K562 treated with DMSO at 1 percent for 24 hours (cell line): ENCODE measurements around the gene OR2T12. TPM values are rescaled to one million over a fixed set of nuclear protein-coding genes. Genes with fewer than 3 reads are reported as not detected.

Source experiments
- total RNA-seq: library from RNA; unstranded; fragments of 300-600 nt; gene quantifications from 2 replicates; pipeline ENCODE4 v1.2.3, GENCODE V29; 2022; ENCODE audit warnings: low read depth; ENCODE audit not compliant: insufficient read depth

The OR2T12 gene
- total RNA-seq: not detected in 2 replicates

GRCh38 chr1:248303324-248303723 lies at the start of gene OR2T12:
Gene OR2T12 (minus strand): TSS chr1:248303424. CDS start chr1:248295578, 7,846 bp downstream.

DNA sequence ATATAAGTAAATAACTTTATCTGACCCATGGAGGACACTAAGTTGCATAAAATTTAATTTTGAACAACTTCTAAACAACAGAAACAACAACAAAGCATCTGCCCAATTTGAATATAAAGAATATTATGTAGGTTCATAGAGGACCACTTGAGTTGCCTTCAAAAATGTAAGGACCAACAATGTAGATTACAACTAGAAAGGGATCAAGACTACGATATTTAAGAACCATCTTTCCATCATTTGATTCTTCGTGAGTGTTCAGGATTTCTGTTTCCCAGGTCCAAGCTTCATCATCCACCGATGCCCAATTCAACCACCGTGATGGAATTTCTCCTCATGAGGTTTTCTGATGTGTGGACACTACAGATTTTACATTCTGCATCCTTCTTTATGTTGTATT lies 45.3 kb upstream of the OR2T12 start, which contains the start of gene OR14C36:
TSS of gene OR14C36 (plus strand) at position 301 of the 400 bp plus-strand sequence. CDS start at position 301, 0 bp downstream.

DNA sequence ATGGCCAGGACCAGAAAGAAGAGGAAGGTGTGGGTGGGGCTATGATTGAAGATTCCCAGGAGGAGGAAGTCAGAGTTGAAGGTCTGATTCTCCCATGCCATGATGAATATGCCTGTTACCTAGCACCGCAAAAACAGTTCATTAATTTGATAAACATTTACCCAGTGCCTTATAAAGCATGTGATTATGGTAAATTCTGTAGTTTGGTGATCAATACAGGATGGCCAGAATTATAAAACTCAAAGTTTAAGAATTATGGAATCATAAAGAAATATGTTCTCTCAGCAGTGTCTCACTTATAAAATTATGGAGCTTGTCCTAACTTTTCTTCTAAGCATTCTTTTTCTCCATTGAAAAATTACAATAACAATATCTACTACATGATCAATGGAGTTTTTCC lies 21.2 kb upstream of the OR2T12 start, which contains the start of gene OR2M7:
TSS of gene OR2M7 (minus strand) at position 101 of the 400 bp plus-strand sequence. CDS start at position 101, 0 bp downstream.

GRCh38 chr1:248277876-248278275 lies 25.3 kb downstream of the OR2T12 start, which contains the start of gene OR2T33:
Gene OR2T33 (minus strand): TSS chr1:248277976. CDS start chr1:248273814, 4,162 bp downstream.

Other genes starting within 250 kb of the OR2T12 start
- gene OR2L13, start 208.2 kb downstream of the OR2T12 start, total RNA-seq: not detected in 2 replicates
- gene OR2M5, start 158.3 kb downstream of the OR2T12 start, total RNA-seq: not detected in 2 replicates
- not detected in 2 replicates for gene OR2M2, start 128.6 kb downstream of the OR2T12 start, total RNA-seq
- not detected in 2 replicates for gene OR2M3, start 106.2 kb downstream of the OR2T12 start, total RNA-seq
- not detected in 2 replicates for gene OR2M4, start 72.0 kb downstream of the OR2T12 start, total RNA-seq
- not detected in 2 replicates for gene OR2T33, start 25.4 kb downstream of the OR2T12 start, total RNA-seq
- not detected in 2 replicates for gene OR2M7, start 21.1 kb upstream of the OR2T12 start, total RNA-seq
- gene OR14C36, start 45.4 kb upstream of the OR2T12 start, total RNA-seq: not detected in 2 replicates
- not detected in 2 replicates for gene OR2T4, start 58.2 kb upstream of the OR2T12 start, total RNA-seq
- not detected in 2 replicates for gene OR2T6, start 72.3 kb upstream of the OR2T12 start, total RNA-seq
- gene OR2T1, start 99.6 kb upstream of the OR2T12 start, total RNA-seq: not detected in 2 replicates
- not detected in 2 replicates for gene OR2T2, start 142.2 kb upstream of the OR2T12 start, total RNA-seq
- not detected in 2 replicates for gene OR2T3, start 169.9 kb upstream of the OR2T12 start, total RNA-seq
- not detected in 2 replicates for gene OR2T5, start 185.2 kb upstream of the OR2T12 start, total RNA-seq
- not detected in 2 replicates for gene OR2G6, start 204.6 kb upstream of the OR2T12 start, total RNA-seq